Measurements from ENCODE around the gene DUSP3. TPM values are rescaled to one million over a fixed set of nuclear protein-coding genes. Genes with fewer than 3 reads are reported as not detected.

DUSP3 gene
- total RNA-seq, 1 experiment from 2014 or later, result 35.5 TPM

DNA sequence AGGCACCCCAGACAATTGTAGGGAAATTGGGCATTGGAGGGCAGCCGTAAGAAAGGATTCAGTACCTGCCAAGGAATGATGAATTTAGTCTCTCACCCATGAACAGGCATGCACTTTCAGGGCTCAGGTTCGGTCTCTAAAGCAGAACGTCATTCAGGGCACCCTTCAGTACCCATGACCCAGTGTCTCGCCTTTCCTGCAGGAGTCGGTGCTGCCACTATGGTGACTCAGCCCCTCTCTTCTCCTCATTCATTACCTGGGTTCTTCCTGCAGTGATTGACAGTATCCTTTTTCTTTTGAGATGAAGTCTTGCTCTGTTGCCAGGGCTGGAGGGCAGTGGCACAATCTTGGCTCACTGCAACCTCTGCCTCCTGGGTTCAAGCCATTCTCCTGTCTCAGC is 28.6 kb downstream of the DUSP3 start:
- Histone ChIP-seq H3K9me3 (replicated peaks) (no peaks in the 10 kb centered on the region), H3K4me1 (peaks cover 10% of the 10 kb centered on the region)

DNA sequence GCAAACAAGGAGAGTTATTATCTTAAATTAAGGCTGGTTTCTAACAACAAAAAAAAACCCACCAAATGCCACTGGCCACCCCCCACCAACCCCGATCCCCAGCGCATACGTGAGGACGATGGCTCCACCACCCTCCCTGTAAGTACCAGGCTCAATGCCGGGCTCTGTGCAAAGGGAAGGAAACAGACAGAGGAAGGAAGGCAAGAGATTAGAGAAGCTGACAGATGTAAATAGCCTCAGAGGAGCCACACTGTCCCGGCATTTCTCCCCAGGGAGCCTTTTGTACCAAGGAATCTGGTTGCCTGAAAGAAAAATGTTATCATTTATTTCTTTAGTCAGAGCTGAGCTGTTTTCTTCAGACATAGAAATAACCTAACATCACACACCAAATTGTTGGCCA is 33.2 kb downstream of the DUSP3 start:
- peak; percentile 23 to 24 for DNase-seq
- peaks cover 8% of the 10 kb centered on the region; the same call in 1 of the 2 replicates for H3K27me3 ChIP-seq
- no peaks in the 10 kb centered on the region for H3K36me3 ChIP-seq
- no peak overlapping the region for H3K27ac ChIP-seq
- peaks cover 11% of the 10 kb centered on the region for H3K4me1 ChIP-seq
- H3K9me3 ChIP-seq (replicated peaks), result no peaks in the 10 kb centered on the region
- H3K4me3 ChIP-seq, result no peak overlapping the region

More for the DNA sequence above, 28.6 kb downstream of the DUSP3 start:
- H3K4me3 ChIP-seq, result no peak overlapping the region
- no peaks in the 10 kb centered on the region for H3K36me3 ChIP-seq
- DNase-seq, result no peak
- peaks cover 9% of the 10 kb centered on the region; the same call in 1 of the 2 replicates for H3K27me3 ChIP-seq
- no peak overlapping the region for H3K27ac ChIP-seq

DNA sequence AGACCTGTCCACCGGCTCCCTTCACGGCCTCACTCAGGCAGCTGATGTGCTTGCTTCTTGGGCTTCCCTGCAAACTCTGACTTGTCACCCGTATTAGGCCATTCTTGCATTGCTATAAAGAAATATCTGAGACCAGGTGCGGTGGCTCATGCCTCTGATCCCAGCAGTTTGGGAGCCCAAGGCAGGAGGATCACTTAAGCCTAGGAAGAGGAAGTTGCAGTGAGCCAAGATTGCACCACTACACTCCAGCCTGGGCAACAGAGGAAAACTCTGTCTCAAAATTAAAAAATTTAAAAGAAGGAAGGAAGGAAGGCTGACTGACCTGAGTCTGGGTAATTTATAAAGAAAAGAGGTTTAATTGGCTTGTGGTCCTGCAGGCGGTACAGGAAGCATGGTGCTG is 37.1 kb downstream of the DUSP3 start:
- DNase-seq, result no peak

GRCh38 chr17:43740541-43740940 is 38.2 kb downstream of the DUSP3 start:
- peaks cover 4% of the 10 kb centered on the region; the same call in 1 of the 2 replicates for H3K27me3 ChIP-seq
- peaks cover 5% of the 10 kb centered on the region; the same call in 1 of the 2 replicates for H3K4me1 ChIP-seq
- no peaks in the 10 kb centered on the region for H3K9me3 ChIP-seq (replicated peaks)
- H3K4me3 ChIP-seq, result no peak overlapping the region
- H3K36me3 ChIP-seq, result no peaks in the 10 kb centered on the region
- H3K27ac ChIP-seq, result no peak overlapping the region
- no peak for DNase-seq

More for the DNA sequence above, 37.1 kb downstream of the DUSP3 start:
- Histone ChIP-seq H3K9me3 (replicated peaks) (no peaks in the 10 kb centered on the region), H3K27ac (no peak overlapping the region), H3K4me1 (peaks cover 11% of the 10 kb centered on the region), H3K27me3 (peaks cover 8% of the 10 kb centered on the region; the same call in 1 of the 2 replicates), H3K36me3 (no peaks in the 10 kb centered on the region), H3K4me3 (no peak overlapping the region)

- Histone ChIP-seq H3K9me3 (replicated peaks) (no peaks in the 10 kb centered on the region), H3K27ac (no peak overlapping the region), H3K27me3 (peaks cover 4% of the 10 kb centered on the region; the same call in 1 of the 2 replicates), H3K36me3 (no peaks in the 10 kb centered on the region), H3K4me1 (no peaks in the 10 kb centered on the region), H3K4me3 (no peak overlapping the region)
- DNase-seq, result no peak
These were observed 41.1 kb downstream of the DUSP3 start for GRCh38 chr17:43737722-43738121.

DNA sequence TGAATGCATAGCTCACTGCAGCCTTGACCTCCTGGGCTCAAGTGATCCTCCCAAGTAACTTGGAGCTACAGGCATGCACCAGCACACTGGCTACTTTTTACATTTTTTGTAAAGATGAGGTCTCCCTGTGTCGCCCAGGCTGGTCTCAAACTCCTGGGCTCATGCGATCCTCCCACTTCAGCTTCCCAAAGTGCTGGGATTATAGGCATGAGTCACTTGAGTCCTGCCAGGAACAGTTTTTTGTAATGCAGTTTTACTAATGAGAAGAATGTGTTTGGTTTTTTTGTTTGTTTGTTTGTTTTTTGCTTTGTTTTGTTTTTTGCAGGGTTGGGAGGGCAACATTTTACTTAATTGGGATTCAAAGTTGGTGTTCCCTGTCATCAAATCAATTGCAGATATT is 42.4 kb downstream of the DUSP3 start:
- Histone ChIP-seq H3K4me1 (no peaks in the 10 kb centered on the region), H3K4me3 (no peak overlapping the region), H3K27me3 (peaks cover 1% of the 10 kb centered on the region; the same call in 1 of the 2 replicates), H3K36me3 (no peaks in the 10 kb centered on the region), H3K9me3 (replicated peaks) (no peaks in the 10 kb centered on the region), H3K27ac (no peak overlapping the region)
- no peak for DNase-seq

- H3K9me3 ChIP-seq (replicated peaks), result no peaks in the 10 kb centered on the region; the same call in 1 of the 2 replicates
- H3K4me1 ChIP-seq, result no peaks in the 10 kb centered on the region
- H3K36me3 ChIP-seq, result no peaks in the 10 kb centered on the region
- DNase-seq, result no peak
- H3K4me3 ChIP-seq, result no peak overlapping the region
- no peak overlapping the region for H3K27ac ChIP-seq
- H3K27me3 ChIP-seq, result peaks cover 2% of the 10 kb centered on the region; the same call in 1 of the 2 replicates
These were observed 44.4 kb downstream of the DUSP3 start for GRCh38 chr17:43734376-43734775.

DNA sequence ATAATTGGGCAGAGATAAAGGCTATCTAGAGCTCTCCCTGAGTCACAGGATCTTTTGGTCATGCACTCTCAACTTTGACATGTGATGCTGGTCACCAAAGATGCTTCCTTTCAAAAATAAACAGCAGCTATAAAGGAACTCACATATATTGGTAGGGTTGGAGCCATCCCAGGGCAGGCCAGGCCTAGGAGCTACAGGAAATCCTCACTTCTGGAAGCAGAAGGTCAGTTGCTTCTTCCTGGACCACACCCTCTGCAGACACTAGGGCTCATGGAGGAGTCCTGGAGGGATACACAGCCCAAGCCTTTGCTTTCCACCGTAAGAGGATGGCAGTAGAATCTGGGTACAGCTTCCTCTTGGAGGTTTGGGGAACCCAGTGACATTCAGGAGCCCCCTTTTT is 44.8 kb downstream of the DUSP3 start:
- H3K36me3 ChIP-seq, result no peaks in the 10 kb centered on the region
- no peaks in the 10 kb centered on the region; the same call in 1 of the 2 replicates for H3K9me3 ChIP-seq (replicated peaks)
- H3K4me3 ChIP-seq, result no peak overlapping the region
- peaks cover 2% of the 10 kb centered on the region; the same call in 1 of the 2 replicates for H3K27me3 ChIP-seq
- H3K4me1 ChIP-seq, result no peaks in the 10 kb centered on the region
- DNase-seq, result no peak
- no peak overlapping the region for H3K27ac ChIP-seq

DNA sequence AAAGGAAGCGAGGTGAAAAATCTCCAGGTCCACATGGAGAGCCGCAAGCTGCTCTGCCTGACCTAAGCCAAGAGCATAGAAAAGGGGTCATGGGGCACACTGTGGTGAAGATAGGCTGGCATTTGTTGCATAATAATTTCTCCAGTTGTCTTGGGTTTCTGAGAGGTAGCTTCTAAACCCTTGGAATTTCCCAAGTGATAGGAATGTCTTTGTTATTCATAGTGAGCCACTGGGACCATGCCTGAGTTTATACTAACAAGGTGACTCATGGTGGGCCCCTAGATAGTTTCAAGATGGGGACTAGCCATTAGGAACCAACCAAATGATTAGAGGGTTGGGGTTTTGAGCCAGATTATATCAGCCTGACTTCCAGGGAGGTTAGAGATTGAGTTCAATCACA is 45.8 kb downstream of the DUSP3 start:
- no peak for DNase-seq
- Histone ChIP-seq H3K4me1 (no peaks in the 10 kb centered on the region), H3K27ac (no peak overlapping the region)

DNA sequence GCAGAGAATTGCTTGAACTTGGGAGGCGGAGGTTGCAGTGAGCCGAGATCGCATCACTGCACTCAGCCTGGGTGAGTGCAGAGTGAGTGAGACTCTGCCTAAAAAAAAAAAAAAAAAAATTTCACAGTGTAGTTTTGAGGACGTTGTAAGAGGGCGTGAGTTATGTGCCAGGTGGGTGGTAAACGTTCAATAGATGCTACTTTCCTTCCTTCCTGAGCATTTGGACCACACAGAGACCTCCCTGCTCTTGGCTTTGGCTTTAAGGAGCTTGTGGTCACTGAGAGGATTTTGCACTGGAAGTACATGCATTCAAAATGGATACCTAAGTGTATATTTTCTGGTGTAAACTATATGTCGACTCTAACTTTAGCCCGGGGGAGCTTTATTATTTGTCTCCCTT is 50.7 kb downstream of the DUSP3 start:
- DNase-seq, result no peak
- Histone ChIP-seq H3K9me3 (replicated peaks) (no peaks in the 10 kb centered on the region; the same call in 1 of the 2 replicates), H3K4me1 (0 out of 2 replicates have a peak, but pooled peaks cover 6% of the 10 kb centered on the region), H3K36me3 (no peaks in the 10 kb centered on the region), H3K27ac (no peak overlapping the region), H3K4me3 (no peak overlapping the region), H3K27me3 (0 out of 2 replicates have a peak, but pooled peaks cover 2% of the 10 kb centered on the region)

More for the DNA sequence above, 45.8 kb downstream of the DUSP3 start:
- H3K36me3 ChIP-seq, result no peaks in the 10 kb centered on the region
- H3K9me3 ChIP-seq (replicated peaks), result no peaks in the 10 kb centered on the region; the same call in 1 of the 2 replicates
- no peak overlapping the region for H3K4me3 ChIP-seq
- H3K27me3 ChIP-seq, result peaks cover 2% of the 10 kb centered on the region; the same call in 1 of the 2 replicates

DNA sequence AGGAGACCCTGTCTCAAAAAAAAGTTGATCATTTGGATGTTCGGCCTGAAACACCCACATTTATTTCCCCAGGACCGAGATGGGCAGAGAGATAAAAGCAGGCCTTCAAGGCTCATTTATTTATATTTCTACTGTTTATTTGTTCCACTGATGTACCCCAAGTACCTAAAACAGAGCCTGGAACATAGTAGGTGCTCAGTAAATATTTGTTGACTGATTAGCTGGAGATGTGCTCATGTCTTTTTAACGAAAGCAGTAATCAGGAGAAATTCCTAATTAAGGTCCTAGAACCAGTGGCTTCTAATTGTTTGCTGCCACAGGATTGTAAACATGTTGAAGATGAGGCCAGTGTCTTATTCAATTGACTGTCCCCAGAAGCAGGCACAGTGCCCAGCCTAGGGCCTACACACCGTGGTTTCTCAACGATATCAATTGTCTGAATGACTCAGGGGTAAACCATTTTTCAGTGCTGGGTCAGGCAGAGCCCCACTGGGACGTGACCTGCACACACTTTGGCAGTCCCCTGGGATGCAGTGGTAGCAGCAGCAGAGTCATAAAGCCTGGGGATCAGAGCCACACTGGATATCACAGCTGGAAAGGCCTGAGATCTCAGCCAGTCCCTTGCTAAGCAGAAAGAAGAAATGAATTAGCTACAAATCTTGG is 54.9 kb downstream of the DUSP3 start:
- Histone ChIP-seq H3K4me1 (0 out of 2 replicates have a peak, but pooled peaks cover 6% of the 10 kb centered on the region), H3K27ac (no peak overlapping the region), H3K4me3 (no peak overlapping the region), H3K36me3 (no peaks in the 10 kb centered on the region), H3K27me3 (peaks cover 6% of the 10 kb centered on the region; the same call in 1 of the 2 replicates), H3K9me3 (replicated peaks) (no peaks in the 10 kb centered on the region)
- peak; percentile 49 to 56 for DNase-seq

DNA sequence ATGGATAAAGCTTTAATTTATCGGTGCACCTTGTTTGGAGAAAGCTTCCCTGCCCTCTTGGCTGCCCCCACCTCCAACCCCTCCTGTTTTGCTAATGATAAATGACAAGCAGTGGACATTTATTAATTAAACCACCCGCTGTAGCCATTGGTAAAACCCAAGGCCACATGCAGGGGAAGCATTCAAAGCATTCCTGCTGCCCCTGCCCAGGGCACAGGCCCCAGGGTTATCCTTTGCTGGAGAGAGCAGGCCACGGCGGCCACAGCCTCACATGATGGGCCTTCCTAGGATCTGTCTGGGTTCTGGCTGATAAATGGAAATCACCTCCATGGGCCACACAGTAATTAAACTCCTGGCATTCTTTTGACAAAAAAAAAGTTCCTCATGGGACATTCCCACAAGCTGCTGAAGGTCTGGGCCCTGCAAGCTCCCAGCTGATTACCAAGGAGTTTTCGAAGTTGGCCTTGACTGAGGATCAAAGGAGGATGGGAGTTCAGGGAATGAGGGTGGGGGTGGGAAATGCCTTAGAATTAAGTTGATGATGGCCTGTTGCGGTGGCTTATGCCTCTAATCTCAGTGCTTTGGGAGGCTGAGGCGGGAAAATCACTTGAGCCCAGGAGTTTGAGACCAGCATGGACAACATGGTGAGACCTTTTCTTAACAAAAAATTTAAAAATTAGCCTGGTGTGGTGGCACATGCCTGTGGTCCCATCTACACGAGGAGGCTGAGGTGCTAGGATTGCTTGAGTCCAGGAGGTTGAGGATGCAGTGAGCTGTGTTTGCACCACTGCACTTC is 55.7 kb downstream of the DUSP3 start:
- DNase-seq, result no peak
- H3K36me3 ChIP-seq, result no peaks in the 10 kb centered on the region
- H3K4me1 ChIP-seq, result 0 out of 2 replicates have a peak, but pooled peaks cover 6% of the 10 kb centered on the region
- no peak overlapping the region for H3K4me3 ChIP-seq
- no peaks in the 10 kb centered on the region for H3K9me3 ChIP-seq (replicated peaks)
- peaks cover 11% of the 10 kb centered on the region for H3K27me3 ChIP-seq
- H3K27ac ChIP-seq, result no peak overlapping the region

DNA sequence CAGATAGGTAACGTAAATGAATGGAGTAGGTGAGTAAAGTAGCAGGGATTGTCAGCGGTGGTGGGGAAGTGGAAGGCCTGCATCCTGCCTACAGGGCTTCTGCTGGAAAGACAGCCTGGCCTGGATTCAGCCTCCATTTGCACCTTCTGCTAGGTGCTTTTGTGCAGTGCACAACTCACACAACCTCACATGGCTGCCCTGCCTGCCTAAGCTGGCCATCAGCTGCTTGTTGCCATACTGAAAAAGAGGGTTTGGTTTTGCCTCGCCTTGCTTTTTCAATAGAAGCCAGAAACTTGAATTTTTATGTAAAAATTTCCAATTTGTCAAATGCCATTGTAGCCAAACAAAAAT is 56.5 kb downstream of the DUSP3 start:
- no peak for DNase-seq
- Histone ChIP-seq H3K4me3 (no peak overlapping the region), H3K9me3 (replicated peaks) (no peaks in the 10 kb centered on the region), H3K4me1 (0 out of 2 replicates have a peak, but pooled peaks cover 6% of the 10 kb centered on the region), H3K27ac (no peak overlapping the region), H3K36me3 (no peaks in the 10 kb centered on the region), H3K27me3 (peaks cover 12% of the 10 kb centered on the region)

- no peak overlapping the region for H3K27ac ChIP-seq
- peaks cover 12% of the 10 kb centered on the region for H3K27me3 ChIP-seq
- DNase-seq, result no peak
- H3K9me3 ChIP-seq (replicated peaks), result no peaks in the 10 kb centered on the region
- H3K4me3 ChIP-seq, result no peak overlapping the region
- no peaks in the 10 kb centered on the region for H3K36me3 ChIP-seq
- H3K4me1 ChIP-seq, result 0 out of 2 replicates have a peak, but pooled peaks cover 6% of the 10 kb centered on the region
These were observed 57.1 kb downstream of the DUSP3 start for GRCh38 chr17:43721537-43722268.

Measured in SJCRH30 (cell line).